ENCODE data around the gene COL8A2.

GRCh38 chr1:36097693-36098585 is 27.1 kb downstream of the COL8A2 start:
- TF ChIP-seq EZH2 (IDR thresholded peaks at IDR 0.05; ENCODE audit: borderline replicate concordance, low read depth, low read length, poor library complexity, severe bottlenecking) = no peak
- TF ChIP-seq, protein P1, sequence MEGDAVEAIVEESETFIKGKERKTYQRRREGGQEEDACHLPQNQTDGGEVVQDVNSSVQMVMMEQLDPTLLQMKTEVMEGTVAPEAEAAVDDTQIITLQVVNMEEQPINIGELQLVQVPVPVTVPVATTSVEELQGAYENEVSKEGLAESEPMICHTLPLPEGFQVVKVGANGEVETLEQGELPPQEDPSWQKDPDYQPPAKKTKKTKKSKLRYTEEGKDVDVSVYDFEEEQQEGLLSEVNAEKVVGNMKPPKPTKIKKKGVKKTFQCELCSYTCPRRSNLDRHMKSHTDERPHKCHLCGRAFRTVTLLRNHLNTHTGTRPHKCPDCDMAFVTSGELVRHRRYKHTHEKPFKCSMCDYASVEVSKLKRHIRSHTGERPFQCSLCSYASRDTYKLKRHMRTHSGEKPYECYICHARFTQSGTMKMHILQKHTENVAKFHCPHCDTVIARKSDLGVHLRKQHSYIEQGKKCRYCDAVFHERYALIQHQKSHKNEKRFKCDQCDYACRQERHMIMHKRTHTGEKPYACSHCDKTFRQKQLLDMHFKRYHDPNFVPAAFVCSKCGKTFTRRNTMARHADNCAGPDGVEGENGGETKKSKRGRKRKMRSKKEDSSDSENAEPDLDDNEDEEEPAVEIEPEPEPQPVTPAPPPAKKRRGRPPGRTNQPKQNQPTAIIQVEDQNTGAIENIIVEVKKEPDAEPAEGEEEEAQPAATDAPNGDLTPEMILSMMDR (conservative IDR thresholded peaks at IDR 0.05; ENCODE audit: low read depth, low read length) = no peak

All from A673 (cell line).